ENCODE measurements around the gene GNB1L. TPM values are rescaled to one million over a fixed set of nuclear protein-coding genes. Genes with fewer than 3 reads are reported as not detected.

The GNB1L gene
- polyA plus RNA-seq, 3 donors = 3.4 to 6.0 (median 4.8) TPM

DNA sequence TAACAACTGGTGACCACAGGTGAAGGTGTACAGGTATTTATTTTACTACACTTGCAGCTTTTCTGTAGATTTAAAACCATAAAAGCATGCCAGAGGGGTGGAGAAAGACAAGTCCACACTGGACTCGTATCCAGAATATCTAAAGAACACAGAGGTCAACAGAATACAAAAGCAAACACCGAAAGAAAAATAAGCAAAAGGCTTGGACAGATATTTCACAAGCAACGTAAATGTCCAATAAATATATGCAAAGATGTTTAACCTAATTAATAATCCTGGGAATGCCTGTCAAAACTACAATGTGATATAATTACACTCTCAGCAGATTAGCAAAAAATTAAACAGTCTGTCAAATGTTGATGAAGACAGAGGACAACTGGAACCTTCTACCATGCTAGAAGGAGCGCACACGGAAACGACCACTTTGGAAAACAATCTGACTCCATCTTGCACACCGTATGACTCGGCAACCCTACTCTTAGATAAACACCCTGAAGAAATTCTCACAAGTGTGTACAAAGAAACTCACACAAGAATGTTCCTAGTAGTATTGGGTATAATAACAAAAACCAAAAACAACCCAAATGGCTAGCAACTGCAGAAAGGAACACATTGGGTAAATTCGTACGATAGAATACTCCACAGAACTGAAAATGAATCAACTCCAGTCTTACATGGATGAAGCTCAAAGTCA is 27.2 kb downstream of the GNB1L start:
- no peaks in the 10 kb centered on the region for H3K36me3 ChIP-seq (replicated peaks in 1 of 2; ENCODE audit: control insufficient read depth in 1 of 2, insufficient read depth in 2 of 2, low read length in 2 of 2)
- H3K4me2 ChIP-seq (replicated peaks; ENCODE audit: extremely low read depth, low read length, poor library complexity, severe bottlenecking) = no peak overlapping the region
- intact Hi-C loops (cut with micrococcal nuclease) = no loop called here
- Mint-ChIP-seq H3K36me3 (peaks cover 2 to 4% of the 10 kb centered on the region in 2 donors), H3K4me1 (peaks cover 10% of the 10 kb centered on the region), H3K4me3 (no peak overlapping the region), H3K9me3 (peaks cover 0 to 7% (median 4%) of the 10 kb centered on the region in 7 donors), H3K27me3 (ENCODE audit: low read depth in 3 of 3) (peaks cover 0 to 1% (median 0%) of the 10 kb centered on the region in 3 donors), H3K27ac (no peak overlapping the region)
- no peaks in the 10 kb centered on the region for H4K20me1 ChIP-seq (ENCODE audit: insufficient read depth, low read length)
- no peaks in the 10 kb centered on the region for H3K27me3 ChIP-seq (ENCODE audit: control insufficient read depth in 2 of 2, insufficient read depth in 2 of 2, low read length in 2 of 2)
- H3K9me3 ChIP-seq (replicated peaks in 1 of 2; ENCODE audit: control insufficient read depth in 1 of 2, insufficient read depth in 1 of 2, low read length in 2 of 2) = no peaks in the 10 kb centered on the region
- TF ChIP-seq, protein P1, sequence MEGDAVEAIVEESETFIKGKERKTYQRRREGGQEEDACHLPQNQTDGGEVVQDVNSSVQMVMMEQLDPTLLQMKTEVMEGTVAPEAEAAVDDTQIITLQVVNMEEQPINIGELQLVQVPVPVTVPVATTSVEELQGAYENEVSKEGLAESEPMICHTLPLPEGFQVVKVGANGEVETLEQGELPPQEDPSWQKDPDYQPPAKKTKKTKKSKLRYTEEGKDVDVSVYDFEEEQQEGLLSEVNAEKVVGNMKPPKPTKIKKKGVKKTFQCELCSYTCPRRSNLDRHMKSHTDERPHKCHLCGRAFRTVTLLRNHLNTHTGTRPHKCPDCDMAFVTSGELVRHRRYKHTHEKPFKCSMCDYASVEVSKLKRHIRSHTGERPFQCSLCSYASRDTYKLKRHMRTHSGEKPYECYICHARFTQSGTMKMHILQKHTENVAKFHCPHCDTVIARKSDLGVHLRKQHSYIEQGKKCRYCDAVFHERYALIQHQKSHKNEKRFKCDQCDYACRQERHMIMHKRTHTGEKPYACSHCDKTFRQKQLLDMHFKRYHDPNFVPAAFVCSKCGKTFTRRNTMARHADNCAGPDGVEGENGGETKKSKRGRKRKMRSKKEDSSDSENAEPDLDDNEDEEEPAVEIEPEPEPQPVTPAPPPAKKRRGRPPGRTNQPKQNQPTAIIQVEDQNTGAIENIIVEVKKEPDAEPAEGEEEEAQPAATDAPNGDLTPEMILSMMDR (IDR thresholded peaks at IDR 0.05) = no peak
- H2AFZ ChIP-seq (ENCODE audit: insufficient read depth, low read depth, low read length, poor library complexity, severe bottlenecking) = no peak overlapping the region
- H3K4me3 ChIP-seq (replicated peaks in 1 of 3; ENCODE audit: low read depth in 2 of 3, low read length in 3 of 3) = no peak overlapping the region
- H3K9ac ChIP-seq (ENCODE audit: insufficient read depth, low read length, poor library complexity, severe bottlenecking) = no peak overlapping the region
- no peaks in the 10 kb centered on the region for H3K79me2 ChIP-seq (ENCODE audit: insufficient read depth, low read length)
- peaks cover 5 to 7% of the 10 kb centered on the region in 2 donors for H3K4me1 ChIP-seq (ENCODE audit: control insufficient read depth in 1 of 2, insufficient read depth in 2 of 2, low read length in 2 of 2)
- no peak for DNase-seq
- 82% methylated on average over 3 of the region's 10 CpGs for WGBS (ENCODE audit: insufficient coverage)
- no peak overlapping the region for H3K27ac ChIP-seq (ENCODE audit: low read depth in 1 of 2, low read length in 2 of 2)

DNA sequence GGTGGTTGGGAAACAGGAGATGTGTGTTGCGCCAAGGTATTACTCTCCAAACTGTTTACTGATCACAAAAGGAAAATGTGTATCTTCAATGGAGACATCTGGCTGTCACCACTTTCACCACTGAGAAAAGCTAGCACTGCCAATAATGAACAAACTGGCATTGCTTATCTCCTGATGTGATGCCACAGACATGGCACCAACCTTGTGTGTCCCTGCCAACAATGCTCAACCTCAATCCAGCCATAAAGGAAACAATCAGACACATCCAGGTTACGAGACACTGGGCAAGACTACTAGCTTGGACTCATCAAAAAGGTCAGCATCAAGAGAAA is 28.1 kb downstream of the GNB1L start:
- no peaks in the 10 kb centered on the region for H3K27me3 Mint-ChIP-seq (ENCODE audit: low read depth in 3 of 3)
- no peaks in the 10 kb centered on the region for H3K27me3 ChIP-seq (ENCODE audit: control insufficient read depth in 2 of 2, insufficient read depth in 2 of 2, low read length in 2 of 2)
- no peak overlapping the region for H3K27ac Mint-ChIP-seq
- peaks cover 0 to 7% (median 4%) of the 10 kb centered on the region in 7 donors for H3K9me3 Mint-ChIP-seq
- no peak overlapping the region for H3K27ac ChIP-seq (ENCODE audit: low read depth in 1 of 2, low read length in 2 of 2)
- no peak overlapping the region for H3K4me3 Mint-ChIP-seq
- peaks cover 5 to 7% of the 10 kb centered on the region in 2 donors for H3K4me1 ChIP-seq (ENCODE audit: control insufficient read depth in 1 of 2, insufficient read depth in 2 of 2, low read length in 2 of 2)
- H3K9ac ChIP-seq (ENCODE audit: insufficient read depth, low read length, poor library complexity, severe bottlenecking) = no peak overlapping the region
- intact Hi-C loops (cut with micrococcal nuclease) = no loop called here
- no peaks in the 10 kb centered on the region for H3K9me3 ChIP-seq (replicated peaks in 1 of 2; ENCODE audit: control insufficient read depth in 1 of 2, insufficient read depth in 1 of 2, low read length in 2 of 2)
- H3K4me2 ChIP-seq (replicated peaks; ENCODE audit: extremely low read depth, low read length, poor library complexity, severe bottlenecking) = no peak overlapping the region
- H3K4me3 ChIP-seq (replicated peaks in 1 of 3; ENCODE audit: low read depth in 2 of 3, low read length in 3 of 3) = no peak overlapping the region
- no peaks in the 10 kb centered on the region for H3K79me2 ChIP-seq (ENCODE audit: insufficient read depth, low read length)
- no peak for DNase-seq
- H3K36me3 Mint-ChIP-seq = peaks cover 2 to 4% of the 10 kb centered on the region in 2 donors
- WGBS (ENCODE audit: insufficient coverage) = no CpG with 5 or more reads among the region's 2 CpGs
- TF ChIP-seq, protein P1 (IDR thresholded peaks at IDR 0.05) = no peak
- no peaks in the 10 kb centered on the region for H3K36me3 ChIP-seq (replicated peaks in 1 of 2; ENCODE audit: control insufficient read depth in 1 of 2, insufficient read depth in 2 of 2, low read length in 2 of 2)
- H4K20me1 ChIP-seq (ENCODE audit: insufficient read depth, low read length) = no peaks in the 10 kb centered on the region
- H2AFZ ChIP-seq (ENCODE audit: insufficient read depth, low read depth, low read length, poor library complexity, severe bottlenecking) = no peak overlapping the region
- peaks cover 10% of the 10 kb centered on the region for H3K4me1 Mint-ChIP-seq
